Inflammatory macrophage treated with lipopolysaccharide for 1 hour (primary cell): ENCODE results near the gene DCBLD2.

Source experiments
- DNase-seq, 2 donors: peaks; one replicate each; pipeline ENCODE4 v3.0.0-alpha.2; 2020 to 2022

DCBLD2 gene

DNA sequence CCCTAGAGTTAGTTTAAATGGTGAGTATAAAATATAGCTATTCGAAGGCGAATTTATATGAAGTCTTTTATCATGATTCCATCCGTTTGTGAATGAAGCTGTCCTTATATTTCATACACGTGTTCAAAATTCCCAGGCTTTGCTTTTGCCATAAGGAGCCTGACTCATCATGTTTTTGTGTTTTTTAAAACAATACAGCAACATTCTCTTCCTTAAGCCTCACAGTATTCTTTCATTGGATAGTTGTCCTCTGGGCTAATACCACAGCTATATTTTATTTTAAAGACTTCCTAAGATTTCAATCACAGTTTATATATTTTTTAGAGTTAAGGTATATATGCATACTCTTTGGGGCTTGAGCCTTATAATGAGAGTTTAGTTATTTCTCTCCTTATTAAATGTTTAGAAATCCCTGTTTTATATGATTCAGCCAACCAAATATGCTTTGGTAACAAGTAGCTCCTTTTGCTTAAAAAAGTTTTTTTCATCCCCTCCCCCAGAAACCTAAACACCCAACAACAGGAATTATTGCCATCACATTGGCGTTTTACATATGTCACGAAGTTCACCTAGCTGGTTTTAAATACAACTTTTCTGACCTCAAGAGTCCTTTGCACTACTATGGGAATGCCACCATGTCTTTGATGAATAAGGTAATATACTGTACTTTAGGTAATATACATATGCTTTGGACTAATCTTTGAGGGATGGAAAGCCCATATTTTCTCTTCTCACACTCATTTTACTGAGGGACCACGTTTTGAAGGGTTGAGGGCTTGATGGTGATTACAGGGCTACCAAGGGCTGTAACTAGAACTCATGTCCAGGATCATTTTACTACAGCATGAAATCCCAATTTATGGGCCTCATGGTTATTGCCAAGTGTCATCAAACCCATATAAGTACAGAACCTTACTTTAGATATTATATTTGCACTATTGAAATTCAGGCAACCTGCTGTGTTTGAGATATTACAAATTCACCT, 109.9 kb downstream of the DCBLD2 start:
- DNase-seq, result no peak

DNA sequence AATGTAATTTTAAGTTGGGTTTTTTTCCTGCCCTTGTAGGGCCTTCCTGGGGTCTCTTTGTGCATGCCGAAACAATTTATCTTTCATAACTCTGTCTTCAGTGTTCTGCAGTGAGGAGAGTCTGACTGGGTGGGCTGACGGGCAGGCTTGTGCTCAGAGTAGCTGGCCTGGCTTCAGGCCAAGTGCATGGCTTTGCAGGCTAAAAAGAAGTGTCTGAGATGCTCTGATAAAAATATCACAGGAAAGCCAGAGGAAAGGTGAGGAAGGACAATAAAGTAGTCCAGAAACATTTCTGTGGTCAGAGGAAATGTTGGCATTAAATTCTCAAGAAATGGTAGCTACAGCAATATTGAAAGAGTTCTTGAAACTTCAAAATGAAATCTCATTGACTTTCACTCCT, 112.8 kb downstream of the DCBLD2 start:
- DNase-seq, result no peak

- DNase-seq, result no peak
These were observed 114.3 kb downstream of the DCBLD2 start for GRCh38 chr3:98787181-98787580.

- peak; percentile 62 to 74 for DNase-seq
These were observed 115.0 kb downstream of the DCBLD2 start for GRCh38 chr3:98786364-98787006.

DNA sequence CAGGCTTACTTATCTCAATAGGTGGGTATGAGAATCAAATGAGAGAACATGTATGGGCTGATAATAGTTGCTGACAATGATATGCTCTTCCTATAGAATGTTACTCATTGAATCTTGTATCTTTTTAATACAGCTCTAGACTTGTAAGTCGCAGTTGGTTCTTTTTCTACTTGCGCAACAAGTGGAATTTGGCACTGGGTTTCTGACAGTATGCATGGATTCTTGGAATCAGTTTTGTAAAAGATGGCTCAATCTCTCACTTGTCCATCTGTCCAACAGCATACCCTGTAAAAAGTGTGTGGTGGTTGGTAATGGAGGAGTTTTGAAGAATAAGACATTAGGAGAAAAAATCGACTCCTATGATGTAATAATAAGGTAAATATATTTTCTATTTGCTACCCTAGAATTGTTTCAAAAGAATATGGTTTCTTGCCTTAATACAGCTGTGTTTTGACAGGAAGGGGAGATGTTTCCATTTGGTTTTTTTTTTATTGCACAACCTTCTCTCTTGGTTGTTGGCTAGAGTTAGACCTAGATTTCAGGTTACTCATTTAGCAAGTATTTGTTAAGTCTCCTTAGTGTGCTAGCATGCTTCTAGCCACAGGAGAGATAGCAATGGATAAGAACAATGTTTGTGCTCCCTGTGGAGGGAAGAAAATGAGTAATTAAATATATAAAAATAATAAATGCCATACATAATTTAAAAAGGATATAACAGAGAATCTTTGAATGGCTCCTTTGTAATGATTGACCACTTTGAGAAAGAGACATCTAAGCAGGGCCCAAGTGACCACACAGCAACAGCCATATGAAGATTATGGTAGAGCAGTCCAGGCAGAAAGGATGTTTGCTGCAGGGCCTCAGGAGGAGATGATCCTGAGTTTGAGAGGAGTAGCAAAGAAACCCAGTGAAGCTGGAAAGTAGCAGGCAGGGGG, 116.6 kb downstream of the DCBLD2 start:
- DNase-seq, result no peak

GRCh38 chr3:98784042-98784441, 117.5 kb downstream of the DCBLD2 start:
- no peak for DNase-seq

DNA sequence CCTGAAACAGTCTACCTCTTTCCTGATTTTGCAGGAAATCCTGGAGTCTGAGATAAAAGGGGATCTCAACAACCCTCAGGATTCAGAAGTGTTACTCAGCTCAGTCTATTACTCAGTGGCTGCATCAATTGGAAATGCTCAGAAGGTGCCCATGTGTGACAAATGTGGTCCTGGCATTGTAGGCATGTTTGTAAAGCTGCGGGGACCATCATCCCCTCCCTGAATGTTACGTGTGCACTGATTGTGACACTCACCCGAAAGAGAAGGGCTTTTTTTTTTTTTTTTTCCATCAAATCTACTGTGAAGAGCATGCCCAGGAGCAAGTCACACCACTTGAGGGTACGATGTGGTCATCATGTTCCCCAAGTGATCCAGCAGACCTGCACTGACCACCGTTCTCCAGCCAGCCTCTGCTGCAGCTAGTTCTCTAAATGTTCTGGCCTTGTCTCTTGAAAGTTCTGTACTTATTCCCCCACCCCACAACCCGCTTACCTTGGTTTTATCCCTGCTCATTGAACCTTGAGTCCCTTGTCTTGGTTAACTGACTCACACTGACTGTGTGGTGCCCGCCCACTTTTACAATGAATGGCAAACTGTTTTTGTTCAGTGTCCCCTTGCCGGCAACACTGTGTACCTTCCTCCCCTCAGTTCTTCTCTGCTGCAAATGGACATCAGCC, 118.5 kb downstream of the DCBLD2 start:
- DNase-seq, result no peak

- peak in 1 of 2 donors; percentile 50 for DNase-seq
These were observed 121.2 kb downstream of the DCBLD2 start for GRCh38 chr3:98780343-98780742.

DNA sequence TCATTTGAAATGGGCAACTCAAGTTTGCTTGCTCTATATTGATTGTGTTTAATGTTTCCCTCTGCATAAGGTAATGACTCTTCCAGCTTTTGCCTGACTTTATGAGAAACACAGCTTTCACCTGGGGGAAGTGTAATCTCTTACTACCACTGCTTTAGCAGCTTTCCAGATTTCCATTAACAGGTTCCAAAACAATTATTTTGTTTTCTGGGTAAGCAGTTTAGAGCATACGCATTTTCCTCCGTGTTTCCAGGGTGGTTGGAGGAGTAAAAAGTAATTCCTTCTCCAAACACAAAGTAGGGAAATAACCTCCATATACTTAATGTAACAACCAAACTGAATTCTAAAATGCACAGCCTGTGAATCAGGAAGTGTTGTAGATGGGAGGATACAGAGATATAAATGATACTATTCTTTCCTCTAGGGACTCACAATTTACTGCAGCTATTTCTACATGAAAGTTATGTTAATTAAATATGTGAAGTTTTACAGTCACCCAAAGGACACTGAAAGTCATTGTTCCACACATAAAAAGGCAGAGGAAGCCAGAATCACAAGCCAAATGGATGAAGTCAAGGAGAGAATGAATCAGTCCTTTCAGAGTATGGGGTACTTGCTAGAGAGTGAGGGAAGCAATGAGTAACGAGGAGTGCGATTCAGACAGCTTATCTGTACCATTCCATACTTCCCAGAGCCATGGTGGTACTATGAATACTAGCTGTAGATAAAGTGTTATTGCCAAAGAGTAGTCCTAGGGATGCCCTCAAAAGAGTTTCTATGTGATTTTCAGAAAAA, 121.8 kb downstream of the DCBLD2 start:
- DNase-seq, result no peak

GRCh38 chr3:98778852-98779413, 122.6 kb downstream of the DCBLD2 start:
- peak; percentile 75 to 93 for DNase-seq

DNA sequence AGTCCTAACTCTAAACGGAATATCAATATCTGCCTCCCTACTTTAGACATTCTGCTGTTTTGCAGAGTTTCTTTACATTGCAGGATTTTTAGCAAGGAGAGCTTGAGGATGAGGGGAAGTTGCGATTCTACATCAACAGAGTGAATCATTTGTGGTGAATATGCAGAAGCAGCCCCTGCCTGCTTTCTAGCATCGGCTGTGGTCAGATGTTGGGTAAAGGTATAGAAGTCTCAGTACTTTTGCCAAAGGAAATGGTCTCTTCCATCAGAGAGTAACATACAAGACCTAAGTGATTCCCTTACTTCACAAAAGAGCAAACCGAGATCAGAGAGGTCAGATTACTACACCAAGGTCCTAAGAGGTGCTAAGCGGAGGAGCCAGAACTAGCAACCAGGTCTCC, 123.1 kb downstream of the DCBLD2 start:
- DNase-seq, result peak; percentile 59 to 71

DNA sequence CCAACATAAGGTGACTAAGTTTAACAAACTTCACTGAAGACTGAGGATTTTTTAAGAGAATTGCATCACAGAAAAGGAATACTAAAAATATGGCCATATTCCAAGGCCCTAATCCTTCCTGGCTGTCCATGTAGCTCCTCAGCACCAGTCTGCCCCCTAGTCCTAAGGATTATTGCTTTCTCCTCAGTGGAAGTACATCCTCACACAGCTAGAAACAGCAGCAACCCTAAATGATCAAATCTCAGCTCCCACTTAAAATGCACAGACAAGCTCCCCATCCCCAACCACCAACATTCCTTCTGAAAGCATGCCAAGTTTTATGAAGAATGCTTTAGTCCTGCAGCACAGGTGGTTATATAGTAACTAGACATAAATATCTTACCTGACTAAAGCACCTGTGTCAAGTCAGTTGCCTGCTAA, 123.7 kb downstream of the DCBLD2 start:
- DNase-seq, result no peak

GRCh38 chr3:98777286-98777685, 124.2 kb downstream of the DCBLD2 start:
- DNase-seq, result no peak

GRCh38 chr3:98776140-98776493, 125.4 kb downstream of the DCBLD2 start:
- DNase-seq, result peak; percentile 68 to 91

DNA sequence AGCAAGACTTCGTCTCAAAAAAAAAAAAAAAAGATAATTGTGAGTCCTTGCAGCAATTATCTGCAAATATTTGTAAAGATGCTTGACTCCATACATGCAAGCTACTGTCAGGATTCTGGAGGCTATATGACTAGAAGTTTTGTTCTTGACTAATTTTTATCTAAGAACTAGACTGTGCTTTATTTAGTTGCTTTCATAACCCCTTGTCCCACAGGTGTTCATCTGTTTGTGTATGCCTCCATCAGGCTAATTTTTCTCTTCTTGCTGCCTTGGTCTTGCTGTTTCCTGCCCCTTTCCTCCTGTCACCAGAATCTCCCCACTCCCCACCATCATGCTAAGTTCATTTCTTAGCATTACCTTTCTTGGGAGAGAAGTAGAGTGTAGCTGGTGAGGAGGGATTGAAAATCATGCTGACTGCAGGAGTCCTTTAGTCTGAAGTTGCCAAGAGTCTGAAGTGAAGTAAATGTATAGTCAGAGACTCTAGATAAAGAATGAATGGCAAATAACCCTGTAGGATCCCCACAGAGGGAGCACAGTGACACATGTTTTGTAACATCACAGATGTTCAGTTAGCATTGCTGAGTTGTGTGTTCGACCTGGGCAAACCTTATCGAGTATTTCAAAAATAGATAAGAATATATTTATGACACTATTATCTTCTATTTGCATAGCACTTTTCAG, 125.9 kb downstream of the DCBLD2 start:
- no peak for DNase-seq

GRCh38 chr3:98772022-98772421, 129.5 kb downstream of the DCBLD2 start:
- DNase-seq, result no peak

DNA sequence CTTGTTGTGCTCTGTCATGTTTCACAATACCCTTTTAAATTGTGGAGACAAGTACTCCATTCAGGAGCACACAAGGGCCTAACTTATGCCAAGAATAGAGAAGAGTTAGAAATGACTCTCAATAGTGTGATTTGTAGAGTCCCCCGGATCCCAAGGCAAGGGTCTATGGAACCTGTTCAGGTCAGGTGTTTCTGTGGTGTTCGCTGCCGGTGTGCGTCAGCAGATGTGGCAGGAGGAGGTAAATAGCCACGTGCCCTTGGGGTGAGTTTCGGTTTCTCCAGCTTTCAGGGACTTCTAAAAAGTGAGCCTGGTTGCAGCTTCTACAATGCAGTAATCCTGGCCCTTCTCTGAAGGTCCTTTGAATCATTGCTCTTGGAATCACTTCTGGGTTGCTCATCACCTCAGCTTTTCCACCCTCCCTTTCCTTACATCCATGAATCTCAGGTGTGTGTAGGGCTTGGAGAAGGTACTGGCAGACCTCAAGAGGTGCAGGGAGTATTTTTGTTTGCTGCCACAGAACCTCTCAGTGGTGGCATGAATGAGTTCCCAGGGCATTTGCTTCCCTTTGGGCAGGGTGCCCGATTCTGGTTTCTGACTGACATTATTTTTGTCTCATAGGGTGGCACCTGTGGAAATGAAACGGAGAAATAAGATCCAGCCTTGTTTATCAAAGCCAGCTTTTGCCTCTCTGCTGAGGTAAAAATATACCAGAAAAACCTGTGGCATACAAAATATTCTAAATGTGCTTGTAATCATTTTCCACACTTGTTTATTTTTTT, 131.0 kb downstream of the DCBLD2 start:
- DNase-seq, result no peak

DNA sequence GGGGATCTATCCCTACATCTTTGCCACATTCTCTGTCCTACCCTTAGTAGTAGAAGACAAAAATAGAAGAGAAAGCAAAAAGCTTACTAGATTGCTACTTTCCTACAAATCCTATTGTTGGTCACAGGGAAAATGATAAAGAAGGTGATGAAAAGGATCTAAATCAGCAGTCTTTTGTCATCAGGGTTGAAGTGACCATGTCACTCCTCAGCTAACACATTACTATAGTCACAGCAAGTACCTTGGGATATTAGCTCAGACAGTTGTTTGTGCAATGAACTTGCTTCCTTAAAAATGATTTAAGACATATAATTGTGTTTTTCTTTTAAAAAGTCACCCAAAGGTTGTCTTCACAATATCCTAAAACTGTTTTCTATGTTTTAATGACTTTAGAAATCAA, 132.0 kb downstream of the DCBLD2 start:
- DNase-seq, result peak; percentile 56 to 80

DNA sequence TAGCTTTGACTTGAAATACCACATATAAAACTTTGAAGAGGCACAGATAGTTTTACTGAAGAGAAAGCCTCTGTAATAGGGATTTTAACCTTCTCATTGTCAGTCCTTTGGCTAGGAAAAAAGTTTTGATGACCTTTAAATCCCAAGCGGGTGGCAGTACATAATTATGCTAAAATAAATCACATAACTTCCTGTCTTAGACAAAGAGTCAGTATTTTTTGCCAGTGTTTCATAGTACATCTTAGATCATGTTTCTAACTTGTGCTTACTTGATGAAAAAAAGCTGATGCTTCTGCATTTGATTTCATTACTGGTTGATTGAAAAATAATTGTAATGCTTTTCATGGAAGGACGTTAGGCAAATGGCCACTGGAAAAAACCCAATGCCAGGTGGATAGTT, 132.5 kb downstream of the DCBLD2 start:
- DNase-seq, result no peak

DNA sequence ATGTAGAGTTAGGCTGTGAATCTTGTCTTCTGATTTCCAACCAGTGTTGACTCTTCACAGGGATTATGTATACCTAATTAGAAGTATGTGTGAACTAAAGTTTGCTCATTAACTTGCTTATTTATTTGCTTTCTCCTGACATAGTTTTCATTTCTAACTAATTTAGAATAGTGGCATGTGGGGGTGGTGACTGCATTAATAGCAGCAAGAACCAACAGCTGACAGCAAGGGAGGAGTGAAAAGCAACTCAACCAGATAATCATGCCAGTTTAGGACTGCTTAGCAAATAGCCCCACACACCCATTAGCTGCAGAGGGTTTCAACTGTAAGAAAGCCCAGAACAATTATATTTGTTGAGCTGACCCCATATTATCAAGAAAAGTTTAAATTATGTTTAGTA, 134.6 kb downstream of the DCBLD2 start:
- no peak for DNase-seq
